ENCODE results near the gene NAPB. TPM values are rescaled to one million over a fixed set of nuclear protein-coding genes. Genes with fewer than 3 reads are reported as not detected.
A peak's percentile ranks its signal among the peaks of the same experiment; 100 is the strongest.

Gene NAPB
- total RNA-seq, 8 experiments from 2014 or later: 26.9 to 61.4 (median 42.7) TPM

DNA sequence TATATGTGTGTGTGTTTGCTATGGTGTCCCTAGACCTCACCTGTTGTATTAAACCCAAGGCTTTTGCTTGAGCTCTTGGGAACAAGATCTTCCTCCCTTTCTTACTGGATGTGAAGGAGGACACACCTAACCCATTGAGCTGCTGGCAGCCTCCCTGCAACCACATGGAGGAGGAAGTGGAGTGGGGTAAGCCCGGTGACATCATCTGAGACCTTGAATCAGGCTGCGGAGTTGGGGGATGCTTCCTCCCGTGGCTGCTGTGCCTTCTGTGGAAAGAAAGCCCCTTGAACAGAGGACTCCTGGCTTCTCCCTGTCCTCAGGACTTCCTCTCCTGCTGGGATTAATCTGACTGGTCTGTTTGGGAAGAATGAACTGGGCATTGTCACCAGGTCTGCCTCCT is 28.1 kb upstream of the NAPB start:
- in situ Hi-C loops (cut with MboI; ENCODE audit: low pct_unique_long_range_greater_than_20kb in 2 of 9, low sequenced_read_pairs in 9 of 9, unreplicated experiment in 9 of 9): loop anchor here in 4 of 9 experiments (10.0 to 25.0 kb wide), 2 partner anchors 155 to 163 kb away; partner anchors contain the start of gene CST9 (in 4 of the 4)
- Histone ChIP-seq H3K4me1 (replicated peaks in 1 of 2) (no peaks in the 10 kb centered on the region), H3K27ac (no peak overlapping the region), H3K4me3 (no peak overlapping the region)
- 40 to 83% (median 53%) methylated on average over 1 to 2 of the region's 3 CpGs; no CpG with 5 or more reads in 7 of the 10 experiments for WGBS, 10 experiments
- peak in 1 of 8 experiments; percentile 34 for ATAC-seq (replicated peaks in 6 of 8)

GRCh38 chr20:23448167-23448566 is 26.9 kb upstream of the NAPB start:
- H3K27ac ChIP-seq: no peak overlapping the region
- no peak for ATAC-seq (replicated peaks in 6 of 8)
- H3K4me3 ChIP-seq: no peak overlapping the region
- no peaks in the 10 kb centered on the region for H3K4me1 ChIP-seq (replicated peaks in 1 of 2)
- 37 to 100% (median 93%) methylated on average over 1 to 5 of the region's 5 CpGs; no CpG with 5 or more reads in 2 of the 10 experiments for WGBS, 10 experiments
- in situ Hi-C loops (cut with MboI; ENCODE audit: low pct_unique_long_range_greater_than_20kb in 2 of 9, low sequenced_read_pairs in 9 of 9, unreplicated experiment in 9 of 9): loop anchor here in 4 of 9 experiments (10.0 to 25.0 kb wide), 2 partner anchors 157 to 164 kb away; partner anchors contain the start of gene CST9 (in 4 of the 4)

- Histone ChIP-seq H3K4me3 (no peak overlapping the region), H3K27ac (no peak overlapping the region), H3K4me1 (replicated peaks in 1 of 2) (no peaks in the 10 kb centered on the region)
- in situ Hi-C loops (cut with MboI; ENCODE audit: low pct_unique_long_range_greater_than_20kb in 2 of 9, low sequenced_read_pairs in 9 of 9, unreplicated experiment in 9 of 9): loop anchor here in 4 of 9 experiments (10.0 to 25.0 kb wide), 2 partner anchors 158 to 166 kb away; partner anchors contain the start of gene CST9 (in 4 of the 4)
- ATAC-seq (replicated peaks in 6 of 8): peak in 7 of 8 experiments; percentile 27 to 82 (median 63)
- 0 to 79% (median 65%) methylated on average over 1 to 8 of the region's 8 CpGs; no CpG with 5 or more reads in 3 of the 10 experiments for WGBS, 10 experiments
Observed at GRCh38 chr20:23446505-23446904, 25.2 kb upstream of the NAPB start.

- ATAC-seq (replicated peaks in 6 of 8): peak in 2 of 8 experiments; percentile 54 to 60
- no peaks in the 10 kb centered on the region for H3K4me1 ChIP-seq (replicated peaks in 1 of 2)
- in situ Hi-C loops (cut with MboI; ENCODE audit: low pct_unique_long_range_greater_than_20kb in 2 of 9, low sequenced_read_pairs in 9 of 9, unreplicated experiment in 9 of 9): loop anchor here in 4 of 9 experiments (10.0 to 25.0 kb wide), 2 partner anchors 159 to 167 kb away; partner anchors contain the start of gene CST9 (in 4 of the 4)
- H3K4me3 ChIP-seq: no peak overlapping the region
- no peak overlapping the region for H3K27ac ChIP-seq
- WGBS, 10 experiments: 33 to 100% (median 91%) methylated on average over 1 to 5 of the region's 7 CpGs; no CpG with 5 or more reads in 1 of the 10 experiments
Observed at GRCh38 chr20:23445596-23446217, 24.4 kb upstream of the NAPB start.

DNA sequence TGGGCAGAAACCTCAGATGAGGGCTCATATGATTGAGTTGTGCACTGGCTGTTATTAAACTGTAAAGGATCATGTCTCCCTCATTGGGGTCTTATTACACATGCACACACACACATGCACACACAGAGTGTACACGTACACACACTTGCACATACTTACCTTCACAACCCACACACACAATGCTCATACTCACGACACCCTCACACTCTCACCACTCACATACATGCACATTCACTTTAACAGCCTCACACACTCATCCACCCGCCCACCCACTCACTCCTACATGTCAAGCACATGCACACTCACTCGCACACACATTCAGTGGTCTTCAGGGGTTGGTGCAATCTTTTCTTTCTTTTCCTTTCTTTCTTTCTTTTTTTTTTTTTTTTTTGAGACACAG is 23.6 kb upstream of the NAPB start:
- WGBS, 10 experiments: 65 to 100% (median 95%) methylated on average over 1 to 4 of the region's 4 CpGs; no CpG with 5 or more reads in 2 of the 10 experiments
- in situ Hi-C loops (cut with MboI; ENCODE audit: low pct_unique_long_range_greater_than_20kb in 2 of 9, low sequenced_read_pairs in 9 of 9, unreplicated experiment in 9 of 9): loop anchor here in 4 of 9 experiments (10.0 to 25.0 kb wide), 2 partner anchors 160 to 167 kb away; partner anchors contain the start of gene CST9 (in 4 of the 4)
- Histone ChIP-seq H3K4me1 (replicated peaks in 1 of 2) (no peaks in the 10 kb centered on the region), H3K4me3 (no peak overlapping the region), H3K27ac (no peak overlapping the region)
- ATAC-seq (replicated peaks in 6 of 8): no peak

- Histone ChIP-seq H3K4me3 (no peak overlapping the region), H3K4me1 (replicated peaks in 1 of 2) (no peaks in the 10 kb centered on the region), H3K27ac (no peak overlapping the region)
- in situ Hi-C loops (cut with MboI; ENCODE audit: low pct_unique_long_range_greater_than_20kb in 2 of 9, low sequenced_read_pairs in 9 of 9, unreplicated experiment in 9 of 9): loop anchor here in 4 of 9 experiments (10.0 to 25.0 kb wide), 2 partner anchors 162 to 170 kb away; partner anchors contain the start of gene CST9 (in 4 of the 4)
- WGBS, 10 experiments: 0 to 100% (median 76%) methylated on average over 1 to 4 of the region's 5 CpGs; no CpG with 5 or more reads in 3 of the 10 experiments
- peak in 1 of 8 experiments; percentile 53 for ATAC-seq (replicated peaks in 6 of 8)
Observed at GRCh38 chr20:23442436-23442835, 21.1 kb upstream of the NAPB start.

DNA sequence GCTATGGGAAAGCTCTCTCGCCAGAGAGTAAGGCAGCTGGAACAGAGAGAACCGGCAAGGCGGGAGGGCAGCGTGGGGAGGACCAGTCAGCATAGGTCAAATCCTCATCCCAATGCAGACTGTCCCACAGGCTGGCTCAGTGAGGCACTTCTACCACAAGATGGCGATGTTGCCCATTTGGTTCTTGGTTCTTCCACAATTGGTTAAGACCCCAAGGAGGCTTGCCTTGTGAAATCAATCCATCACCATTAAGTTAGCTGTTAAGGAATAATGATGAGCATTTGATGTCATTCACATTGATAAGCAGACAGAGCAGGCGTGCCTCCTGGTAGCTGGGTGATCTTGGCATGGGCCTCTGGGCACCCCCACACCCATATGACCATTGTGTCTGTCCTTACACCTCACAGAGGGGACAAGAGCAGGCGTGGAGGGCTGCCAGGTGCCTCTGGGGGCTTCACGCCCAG is 20.6 kb upstream of the NAPB start:
- Histone ChIP-seq H3K4me1 (replicated peaks in 1 of 2) (no peaks in the 10 kb centered on the region), H3K4me3 (no peak overlapping the region), H3K27ac (no peak overlapping the region)
- WGBS, 10 experiments: 0 to 4% (median 3%) methylated on average over 2 to 6 of the region's 8 CpGs; no CpG with 5 or more reads in 6 of the 10 experiments
- ATAC-seq (replicated peaks in 6 of 8): peak; percentile 86 to 97 (median 96)
- in situ Hi-C loops (cut with MboI; ENCODE audit: low pct_unique_long_range_greater_than_20kb in 2 of 9, low sequenced_read_pairs in 9 of 9, unreplicated experiment in 9 of 9): loop anchor here in 4 of 9 experiments (10.0 to 25.0 kb wide), 2 partner anchors 163 to 170 kb away; partner anchors contain the start of gene CST9 (in 4 of the 4)

DNA sequence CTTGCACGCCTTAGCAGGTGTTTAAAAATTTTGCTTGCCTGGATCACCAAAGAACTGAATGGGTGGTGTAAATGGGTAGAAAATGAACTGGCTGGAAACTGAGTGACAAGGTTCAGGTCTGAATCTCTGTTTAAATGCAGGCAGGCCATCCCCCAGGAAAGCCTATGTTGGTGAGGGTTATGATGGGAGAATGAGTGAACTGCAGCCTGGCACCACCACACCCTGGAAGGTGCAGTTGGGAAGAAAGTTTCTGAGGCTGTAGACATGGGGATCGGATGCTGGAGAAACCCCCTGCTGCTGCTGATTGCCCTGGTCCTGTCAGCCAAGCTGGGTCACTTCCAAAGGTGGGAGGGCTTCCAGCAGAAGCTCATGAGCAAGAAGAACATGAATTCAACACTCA is 18.7 kb upstream of the NAPB start:
- Histone ChIP-seq H3K27ac (no peak overlapping the region), H3K4me1 (replicated peaks in 1 of 2) (no peaks in the 10 kb centered on the region), H3K4me3 (no peak overlapping the region)
- no peak for ATAC-seq (replicated peaks in 6 of 8)
- in situ Hi-C loops (cut with MboI; ENCODE audit: low pct_unique_long_range_greater_than_20kb in 2 of 9, low sequenced_read_pairs in 9 of 9, unreplicated experiment in 9 of 9): loop anchor here in 4 of 9 experiments (10.0 to 25.0 kb wide), 2 partner anchors 165 to 172 kb away; partner anchors contain the start of gene CST9 (in 4 of the 4)
- WGBS, 10 experiments: 80 to 100% (median 82%) methylated on average over 1 to 2 of the region's 2 CpGs; no CpG with 5 or more reads in 5 of the 10 experiments

- no peak overlapping the region for H3K27ac ChIP-seq
- H3K4me1 ChIP-seq (replicated peaks in 1 of 2): no peaks in the 10 kb centered on the region
- no peak for ATAC-seq (replicated peaks in 6 of 8)
- no peak overlapping the region for H3K4me3 ChIP-seq
- WGBS, 10 experiments: 55 to 100% (median 80%) methylated on average over 1 to 5 of the region's 5 CpGs
- in situ Hi-C loops (cut with MboI; ENCODE audit: low pct_unique_long_range_greater_than_20kb in 2 of 9, low sequenced_read_pairs in 9 of 9, unreplicated experiment in 9 of 9): loop anchor here in 1 of 9 experiments (25.0 kb wide), 1 partner anchor 174 kb away; the partner anchor contains the start of gene CST9
Observed at GRCh38 chr20:23438661-23439060, 17.4 kb upstream of the NAPB start.

GRCh38 chr20:23437126-23437899 is 16.0 kb upstream of the NAPB start:
- in situ Hi-C loops (cut with MboI; ENCODE audit: low pct_unique_long_range_greater_than_20kb in 2 of 9, low sequenced_read_pairs in 9 of 9, unreplicated experiment in 9 of 9): loop anchor here in 1 of 9 experiments (25.0 kb wide), 1 partner anchor 175 kb away; the partner anchor contains the start of gene CST9
- H3K27ac ChIP-seq: no peak overlapping the region
- 31 to 100% (median 79%) methylated on average over 1 to 6 of the region's 9 CpGs for WGBS, 10 experiments
- no peak for ATAC-seq (replicated peaks in 6 of 8)
- no peaks in the 10 kb centered on the region for H3K4me1 ChIP-seq (replicated peaks in 1 of 2)
- no peak overlapping the region for H3K4me3 ChIP-seq

- Histone ChIP-seq H3K4me3 (no peak overlapping the region), H3K27ac (no peak overlapping the region), H3K4me1 (replicated peaks in 1 of 2) (no peaks in the 10 kb centered on the region)
- peak in 2 of 8 experiments; percentile 27 to 32 for ATAC-seq (replicated peaks in 6 of 8)
- WGBS, 10 experiments: 0 to 94% (median 43%) methylated on average over 1 to 2 of the region's 3 CpGs; no CpG with 5 or more reads in 5 of the 10 experiments
- in situ Hi-C loops (cut with MboI; ENCODE audit: low pct_unique_long_range_greater_than_20kb in 2 of 9, low sequenced_read_pairs in 9 of 9, unreplicated experiment in 9 of 9): loop anchor here in 1 of 9 experiments (25.0 kb wide), 1 partner anchor 176 kb away; the partner anchor contains the start of gene CST9
Observed at GRCh38 chr20:23436681-23437080, 15.4 kb upstream of the NAPB start.
